GM12878 (cell line): ENCODE data around the gene COG2. TPM values are rescaled to one million over a fixed set of nuclear protein-coding genes. Genes with fewer than 3 reads are reported as not detected.

Experiments used
- ATAC-seq: fragments of 200-7000 bp; cut with Tn5 transposase; 3 replicates; pipeline ENCODE4 v1.9.1; 2020; ENCODE audit warnings: mild to moderate bottlenecking, moderate library complexity
- BruUV-seq: library from RNA; stranded (reverse); fragments of 400-500 nt; replicated peaks from 2 replicates; lab custom pipeline; 2021; lab: Mats Ljungman, UMichigan
- CTCF ChIA-PET: fragments of 300-600 bp; sonication (Branson Sonifier 250); formaldehyde crosslinking; extraction: SDS; loops from one replicate; lab custom pipeline; 2021; ENCODE audit warnings: inconsistent platforms; lab: Yijun Ruan, JAX
- POLR2A ChIA-PET: fragments of 350-600 bp; formaldehyde crosslinking; extraction: SDS; loops from one replicate; lab custom pipeline; 2021; ENCODE audit warnings: inconsistent platforms; lab: Charles Lee
- RAD21 ChIA-PET: fragments of 300-600 bp; sonication (Branson Sonifier 250); formaldehyde crosslinking; loops from one replicate; lab custom pipeline; 2023; ENCODE audit warnings: antibody characterized with exemption; ENCODE audit not compliant: unreplicated experiment; lab: Charles Lee
- SMC1A ChIA-PET: fragments of 300-600 bp; sonication (Branson Sonifier 250); formaldehyde crosslinking; loops from one replicate; lab custom pipeline; 2023; ENCODE audit not compliant: unreplicated experiment, uncharacterized antibody; lab: Charles Lee
- DNase-seq: peaks from one replicate; pipeline ENCODE4 v3.0.0-alpha.2; 2011; ENCODE audit warnings: low read depth, low spot score
- FAIRE-seq: peaks from 3 replicates; lab custom pipeline; 2011; peaks lifted over from hg19 to GRCh38; lab: Jason Lieb, UNC
- H2AFZ ChIP-seq: 2 replicates; pipeline ENCODE4 v1.6.0; 2011; ENCODE audit warnings: low read depth, low read length, control low read depth; ENCODE audit not compliant: control insufficient read depth
- H3K27ac ChIP-seq: 2 replicates; pipeline ENCODE4 v1.5.1; 2011; ENCODE audit warnings: control low read depth; ENCODE audit not compliant: control insufficient read depth, insufficient read depth
- H3K27me3 ChIP-seq, 2 experiments: replicated peaks in 1 of 2; 2 replicates each; pipeline versions ENCODE4 v1.6.0 to v1.6.1; 2011; ENCODE audit warnings: low read length in 1 of 2; ENCODE audit not compliant: control insufficient read depth in 2 of 2, insufficient read depth in 2 of 2
- H3K36me3 ChIP-seq, 2 experiments: 2 replicates each; pipeline ENCODE4 v1.5.1; 2011; ENCODE audit warnings: low read length in 1 of 2; ENCODE audit not compliant: control insufficient read depth in 2 of 2, insufficient read depth in 2 of 2
- H3K4me1 ChIP-seq: 2 replicates; pipeline ENCODE4 v1.6.1; 2011; ENCODE audit warnings: mild to moderate bottlenecking, low read length, moderate library complexity, mixed read lengths; ENCODE audit not compliant: control insufficient read depth, insufficient read depth
- H3K4me2 ChIP-seq: 2 replicates; pipeline ENCODE4 v1.6.0; 2011; ENCODE audit warnings: control low read depth; ENCODE audit not compliant: control insufficient read depth, insufficient read depth
- H3K4me3 ChIP-seq: fragments of 200-600 bp; sonication (generic); 2 replicates; pipeline ENCODE4 v1.5.1; 2016
- H3K79me2 ChIP-seq: 2 replicates; pipeline ENCODE4 v1.6.0; 2011; ENCODE audit warnings: low read length; ENCODE audit not compliant: control insufficient read depth, insufficient read depth
- H3K9ac ChIP-seq: 2 replicates; pipeline ENCODE4 v1.8.0; 2011; ENCODE audit warnings: low read length, control low read depth, mixed read lengths; ENCODE audit not compliant: control insufficient read depth, insufficient read depth
- H3K9me3 ChIP-seq: replicated peaks from 3 replicates; pipeline ENCODE4 v1.5.1; 2011; ENCODE audit warnings: mild to moderate bottlenecking, low read length; ENCODE audit not compliant: control insufficient read depth, insufficient read depth
- H4K20me1 ChIP-seq: 2 replicates; pipeline ENCODE4 v1.6.0; 2011; ENCODE audit not compliant: control insufficient read depth, insufficient read depth
- CBFB ChIP-seq: IDR thresholded peaks from 2 replicates; pipeline ENCODE4 v1.6.1; 2016; ENCODE audit warnings: antibody characterized with exemption, low read depth
- CBX3 ChIP-seq: fragments of 200-600 bp; sonication (generic); IDR thresholded peaks from 2 replicates; pipeline ENCODE4 v1.6.1; 2016; ENCODE audit warnings: low read depth, borderline replicate concordance
- CREB1 ChIP-seq: IDR thresholded peaks from 2 replicates; pipeline ENCODE4 v1.6.1; 2012; ENCODE audit warnings: low read depth, mild to moderate bottlenecking, inconsistent platforms
- CREM ChIP-seq: IDR thresholded peaks from 2 replicates; pipeline ENCODE4 v1.6.1; 2014; ENCODE audit warnings: antibody characterized with exemption, low read depth
- EP300 ChIP-seq, 2 experiments: fragments of 150-350 bp in 1 of 2; IDR thresholded peaks; 2 replicates each; pipeline ENCODE4 v1.6.1; 2011 to 2012; ENCODE audit warnings: low read depth in 2 of 2, low read length in 2 of 2, borderline replicate concordance in 1 of 2, improper control_type of control experiment in 1 of 2, inconsistent platforms in 1 of 2; ENCODE audit not compliant: control insufficient read depth in 1 of 2
- FOS ChIP-seq: IDR thresholded peaks from 3 replicates; pipeline ENCODE4 v1.6.1; 2011; ENCODE audit warnings: borderline replicate concordance; ENCODE audit not compliant: insufficient read length; ENCODE audit errors: extremely low read depth
- JUND ChIP-seq: IDR thresholded peaks from 2 replicates; pipeline ENCODE4 v1.6.1; 2012; ENCODE audit warnings: low read depth, mild to moderate bottlenecking, low read length, improper control_type of control experiment, moderate library complexity
- NR2C2 ChIP-seq: IDR thresholded peaks from 2 replicates; pipeline ENCODE4 v1.6.1; 2011; ENCODE audit warnings: borderline replicate concordance, low read depth; ENCODE audit not compliant: control insufficient read depth, insufficient read length
- RUNX3 ChIP-seq: IDR thresholded peaks from 2 replicates; pipeline ENCODE4 v1.6.1; 2012; ENCODE audit warnings: low read length, inconsistent platforms
- SMAD1 ChIP-seq: fragments of 450-650 bp; IDR thresholded peaks from 2 replicates; pipeline ENCODE4 v1.6.1; 2018; ENCODE audit warnings: mild to moderate bottlenecking, low read depth; ENCODE audit not compliant: partially characterized antibody
- TAF1 ChIP-seq: IDR thresholded peaks from 2 replicates; pipeline ENCODE4 v1.6.1; 2011; ENCODE audit warnings: mild to moderate bottlenecking, low read depth, low read length, borderline replicate concordance
- WGBS: methylation state at CpG from one replicate; pipeline ENCODE4 v1.1.6; 2016; ENCODE audit warnings: low lambda C conversion rate; ENCODE audit not compliant: insufficient replicate concordance, insufficient coverage; ENCODE audit errors: missing lambda C conversion rate; 5-methylcytosine and 5-hydroxymethylcytosine counted together
- in situ Hi-C: fragments of 300-500 bp; cut with MboI; formaldehyde crosslinking; loops from 9 replicates; pipeline ENCODE4 v1.14.3; 2018; ENCODE audit warnings: mixed read lengths
- intact Hi-C: fragments of 100-400 bp; cut with micrococcal nuclease; formaldehyde crosslinking; loops from one replicate; pipeline ENCODE4 v1.14.2; 2022; ENCODE audit not compliant: unreplicated experiment
- polyA plus RNA-seq, 11 experiments: library from polyadenylated mRNA; depleted of rRNA in 4 of 11; unstranded in 6 of 11; stranded (reverse) in 5 of 11; fragments of >200 nt; fragmentation: Nextera tagmentation in 4 of 11; fragmentation: Illumina TruSeq in 1 of 11; extraction: Ambion mirVana in 4 of 11; extraction: Trizol in 1 of 11; gene quantifications; 1 replicate in 1 of 11; 2 replicates in 10 of 11; pipeline versions ENCODE4 v1.2.1 to v1.2.3, GENCODE V29; 2011 to 2016; ENCODE audit warnings: inconsistent platforms in 2 of 11, missing spikeins in 2 of 11, low read depth in 1 of 11
- total RNA-seq, 4 experiments: library from RNA; depleted of rRNA in 3 of 4; stranded (reverse); fragments of >200 nt in 3 of 4; fragmentation: Illumina TruSeq in 1 of 4; extraction: Trizol in 1 of 4; gene quantifications; 2 replicates each; pipeline versions ENCODE4 v1.2.1 to v1.2.3, GENCODE V29; 2013 to 2021
- TF ChIP-seq, protein P1 (sequence below): IDR thresholded peaks from 2 replicates; pipeline ENCODE4 v1.6.1; 2012; ENCODE audit warnings: low read depth, low read length, improper control_type of control experiment
- TF ChIP-seq, protein P2 (sequence below): fragments of 450-650 bp; IDR thresholded peaks from 2 replicates; pipeline ENCODE4 v1.6.1; 2016; ENCODE audit warnings: mild to moderate bottlenecking
- TF ChIP-seq, protein P3 (sequence below): fragments of 450-650 bp; IDR thresholded peaks from 2 replicates; pipeline ENCODE4 v1.6.1; 2017; ENCODE audit warnings: mild to moderate bottlenecking, moderate library complexity
- TF ChIP-seq, protein P4 (sequence below): fragments of 450-650 bp; formaldehyde crosslinking; IDR thresholded peaks from 2 replicates; pipeline ENCODE4 v1.4.0; 2022; ENCODE audit warnings: mild to moderate bottlenecking, moderate library complexity

Gene COG2
- total and polyA plus RNA-seq, 10 of the 15 experiments (the other 5 are each of a cell fraction or from before 2014, with no cell fraction given): 15.0 to 31.5 (median 28.3) TPM

DNA sequence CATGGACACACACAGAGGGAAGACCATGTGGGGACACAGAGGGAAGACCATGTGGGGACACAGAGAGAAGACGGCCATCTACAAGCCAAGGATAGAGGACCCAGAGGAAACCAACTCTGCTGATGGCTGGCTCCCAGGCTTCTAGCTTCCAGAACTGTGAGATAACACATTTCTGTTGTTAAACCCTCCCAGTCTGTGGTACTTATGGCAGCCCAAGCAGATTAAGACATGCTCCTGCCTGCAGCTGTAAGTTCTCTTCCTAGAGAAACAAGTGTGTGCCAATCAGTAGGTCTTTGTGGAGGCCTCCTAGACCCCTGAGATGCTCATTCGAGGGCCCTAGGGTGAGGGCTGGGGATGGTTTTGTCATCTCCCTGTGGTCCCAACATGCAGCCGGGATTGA, 69.0 kb downstream of the COG2 start:
- POLR2A ChIA-PET: no interaction called here
- no peaks in the 10 kb centered on the region for H4K20me1 ChIP-seq
- in situ Hi-C loops: no loop called here
- no peak overlapping the region for H2AFZ ChIP-seq
- no peak for DNase-seq
- FAIRE-seq: no peak
- peaks cover 0 to 3% of the 10 kb centered on the region in 2 experiments; a peak in 2 of 4 replicates for H3K27me3 ChIP-seq
- H3K4me3 ChIP-seq: no peak overlapping the region
- no TSS peak for BruUV-seq
- no peak overlapping the region for H3K9ac ChIP-seq
- RAD21 ChIA-PET: no interaction called here
- intact Hi-C loops: no loop called here
- ATAC-seq: no peak
- H3K27ac ChIP-seq: no peak overlapping the region
- no peaks in the 10 kb centered on the region for H3K9me3 ChIP-seq
- H3K36me3 ChIP-seq: no peaks in the 10 kb centered on the region
- SMC1A ChIA-PET: no interaction called here
- WGBS: 32% methylated on average over 3 of the region's 3 CpGs
- no peaks in the 10 kb centered on the region for H3K79me2 ChIP-seq
- H3K4me2 ChIP-seq: no peak overlapping the region
- no peaks in the 10 kb centered on the region for H3K4me1 ChIP-seq
- CTCF ChIA-PET: no interaction called here
- TF ChIP-seq CREM (no peak), CREB1 (no peak), CBX3 (no peak), JUND (no peak), RUNX3 (no peak), FOS (no peak), EP300 (IDR thresholded peaks at IDR 0.05; ENCODE audit: borderline replicate concordance in 1 of 2, control insufficient read depth in 1 of 2, low read depth in 2 of 2, low read length in 2 of 2) (no peak), NR2C2 (no peak), SMAD1 (no peak), CBFB (no peak), TAF1 (no peak)
- TF ChIP-seq, protein P1, sequence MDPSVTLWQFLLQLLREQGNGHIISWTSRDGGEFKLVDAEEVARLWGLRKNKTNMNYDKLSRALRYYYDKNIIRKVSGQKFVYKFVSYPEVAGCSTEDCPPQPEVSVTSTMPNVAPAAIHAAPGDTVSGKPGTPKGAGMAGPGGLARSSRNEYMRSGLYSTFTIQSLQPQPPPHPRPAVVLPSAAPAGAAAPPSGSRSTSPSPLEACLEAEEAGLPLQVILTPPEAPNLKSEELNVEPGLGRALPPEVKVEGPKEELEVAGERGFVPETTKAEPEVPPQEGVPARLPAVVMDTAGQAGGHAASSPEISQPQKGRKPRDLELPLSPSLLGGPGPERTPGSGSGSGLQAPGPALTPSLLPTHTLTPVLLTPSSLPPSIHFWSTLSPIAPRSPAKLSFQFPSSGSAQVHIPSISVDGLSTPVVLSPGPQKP: no peak
- TF ChIP-seq, protein P2, sequence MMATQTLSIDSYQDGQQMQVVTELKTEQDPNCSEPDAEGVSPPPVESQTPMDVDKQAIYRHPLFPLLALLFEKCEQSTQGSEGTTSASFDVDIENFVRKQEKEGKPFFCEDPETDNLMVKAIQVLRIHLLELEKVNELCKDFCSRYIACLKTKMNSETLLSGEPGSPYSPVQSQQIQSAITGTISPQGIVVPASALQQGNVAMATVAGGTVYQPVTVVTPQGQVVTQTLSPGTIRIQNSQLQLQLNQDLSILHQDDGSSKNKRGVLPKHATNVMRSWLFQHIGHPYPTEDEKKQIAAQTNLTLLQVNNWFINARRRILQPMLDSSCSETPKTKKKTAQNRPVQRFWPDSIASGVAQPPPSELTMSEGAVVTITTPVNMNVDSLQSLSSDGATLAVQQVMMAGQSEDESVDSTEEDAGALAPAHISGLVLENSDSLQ: no peak
- TF ChIP-seq, protein P3, sequence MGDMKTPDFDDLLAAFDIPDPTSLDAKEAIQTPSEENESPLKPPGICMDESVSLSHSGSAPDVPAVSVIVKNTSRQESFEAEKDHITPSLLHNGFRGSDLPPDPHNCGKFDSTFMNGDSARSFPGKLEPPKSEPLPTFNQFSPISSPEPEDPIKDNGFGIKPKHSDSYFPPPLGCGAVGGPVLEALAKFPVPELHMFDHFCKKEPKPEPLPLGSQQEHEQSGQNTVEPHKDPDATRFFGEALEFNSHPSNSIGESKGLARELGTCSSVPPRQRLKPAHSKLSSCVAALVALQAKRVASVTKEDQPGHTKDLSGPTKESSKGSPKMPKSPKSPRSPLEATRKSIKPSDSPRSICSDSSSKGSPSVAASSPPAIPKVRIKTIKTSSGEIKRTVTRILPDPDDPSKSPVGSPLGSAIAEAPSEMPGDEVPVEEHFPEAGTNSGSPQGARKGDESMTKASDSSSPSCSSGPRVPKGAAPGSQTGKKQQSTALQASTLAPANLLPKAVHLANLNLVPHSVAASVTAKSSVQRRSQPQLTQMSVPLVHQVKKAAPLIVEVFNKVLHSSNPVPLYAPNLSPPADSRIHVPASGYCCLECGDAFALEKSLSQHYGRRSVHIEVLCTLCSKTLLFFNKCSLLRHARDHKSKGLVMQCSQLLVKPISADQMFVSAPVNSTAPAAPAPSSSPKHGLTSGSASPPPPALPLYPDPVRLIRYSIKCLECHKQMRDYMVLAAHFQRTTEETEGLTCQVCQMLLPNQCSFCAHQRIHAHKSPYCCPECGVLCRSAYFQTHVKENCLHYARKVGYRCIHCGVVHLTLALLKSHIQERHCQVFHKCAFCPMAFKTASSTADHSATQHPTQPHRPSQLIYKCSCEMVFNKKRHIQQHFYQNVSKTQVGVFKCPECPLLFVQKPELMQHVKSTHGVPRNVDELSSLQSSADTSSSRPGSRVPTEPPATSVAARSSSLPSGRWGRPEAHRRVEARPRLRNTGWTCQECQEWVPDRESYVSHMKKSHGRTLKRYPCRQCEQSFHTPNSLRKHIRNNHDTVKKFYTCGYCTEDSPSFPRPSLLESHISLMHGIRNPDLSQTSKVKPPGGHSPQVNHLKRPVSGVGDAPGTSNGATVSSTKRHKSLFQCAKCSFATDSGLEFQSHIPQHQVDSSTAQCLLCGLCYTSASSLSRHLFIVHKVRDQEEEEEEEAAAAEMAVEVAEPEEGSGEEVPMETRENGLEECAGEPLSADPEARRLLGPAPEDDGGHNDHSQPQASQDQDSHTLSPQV: no peak
- TF ChIP-seq, protein P4, sequence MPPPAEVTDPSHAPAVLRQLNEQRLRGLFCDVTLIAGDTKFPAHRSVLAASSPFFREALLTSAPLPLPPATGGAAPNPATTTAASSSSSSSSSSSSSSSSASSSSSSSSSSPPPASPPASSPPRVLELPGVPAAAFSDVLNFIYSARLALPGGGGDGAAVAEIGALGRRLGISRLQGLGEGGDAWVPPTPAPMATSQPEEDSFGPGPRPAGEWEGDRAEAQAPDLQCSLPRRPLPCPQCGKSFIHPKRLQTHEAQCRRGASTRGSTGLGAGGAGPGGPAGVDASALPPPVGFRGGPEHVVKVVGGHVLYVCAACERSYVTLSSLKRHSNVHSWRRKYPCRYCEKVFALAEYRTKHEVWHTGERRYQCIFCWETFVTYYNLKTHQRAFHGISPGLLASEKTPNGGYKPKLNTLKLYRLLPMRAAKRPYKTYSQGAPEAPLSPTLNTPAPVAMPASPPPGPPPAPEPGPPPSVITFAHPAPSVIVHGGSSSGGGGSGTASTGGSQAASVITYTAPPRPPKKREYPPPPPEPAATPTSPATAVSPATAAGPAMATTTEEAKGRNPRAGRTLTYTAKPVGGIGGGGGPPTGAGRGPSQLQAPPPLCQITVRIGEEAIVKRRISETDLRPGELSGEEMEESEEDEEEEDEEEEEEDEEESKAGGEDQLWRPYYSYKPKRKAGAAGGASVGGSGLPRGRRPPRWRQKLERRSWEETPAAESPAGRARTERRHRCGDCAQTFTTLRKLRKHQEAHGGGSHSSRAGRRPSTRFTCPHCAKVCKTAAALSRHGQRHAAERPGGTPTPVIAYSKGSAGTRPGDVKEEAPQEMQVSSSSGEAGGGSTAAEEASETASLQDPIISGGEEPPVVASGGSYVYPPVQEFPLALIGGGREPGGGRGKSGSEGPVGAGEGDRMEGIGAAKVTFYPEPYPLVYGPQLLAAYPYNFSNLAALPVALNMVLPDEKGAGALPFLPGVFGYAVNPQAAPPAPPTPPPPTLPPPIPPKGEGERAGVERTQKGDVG (CRISPR knock-in tag): no peak
